Naive thymus-derived CD4-positive, alpha-beta T cell (primary cell): ENCODE measurements around the gene ZNF787. TPM values are rescaled to one million over a fixed set of nuclear protein-coding genes. Genes with fewer than 3 reads are reported as not detected.

Experiments
- ATAC-seq: fragments of 150-1000 bp; cut with Tn5 transposase; 2 replicates; pipeline ENCODE4 v1.10.0; 2021; ENCODE audit warnings: mild to moderate bottlenecking, moderate library complexity
- CTCF ChIA-PET: fragments of 350-600 bp; sonication (Branson Sonifier 250); formaldehyde crosslinking; loops from one replicate; lab custom pipeline; 2021; ENCODE audit warnings: antibody characterized with exemption; lab: Charles Lee
- POLR2A ChIA-PET: fragments of 350-600 bp; sonication (Branson Sonifier 250); formaldehyde crosslinking; loops from one replicate; lab custom pipeline; 2021; ENCODE audit warnings: antibody characterized with exemption, inconsistent platforms; lab: Charles Lee
- DNase-seq, 9 donors: peaks; one replicate each; pipeline versions ENCODE4 v3.0.0 to v3.0.0-alpha.2; 2020 to 2022; ENCODE audit warnings: mixed read lengths in 1 of 9
- H3K27ac ChIP-seq: one replicate; pipeline ENCODE4 v1.7.0; 2013; ENCODE audit warnings: mild to moderate bottlenecking, low read depth, low read length, moderate library complexity
- H3K27me3 ChIP-seq, 2 donors: one replicate each; pipeline ENCODE4 v1.7.0; 2013; ENCODE audit warnings: low read length in 2 of 2, mild to moderate bottlenecking in 2 of 2, moderate library complexity in 2 of 2; ENCODE audit not compliant: control insufficient read depth in 2 of 2, insufficient read depth in 2 of 2
- H3K36me3 ChIP-seq, 3 experiments: 1 replicate in 2 of 3; 2 replicates in 1 of 3; pipeline ENCODE4 v1.7.0; 2013; ENCODE audit warnings: low read length in 3 of 3, mild to moderate bottlenecking in 3 of 3, moderate library complexity in 1 of 3; ENCODE audit not compliant: insufficient read depth in 3 of 3, control insufficient read depth in 2 of 3
- H3K4me1 ChIP-seq, 2 donors: one replicate each; pipeline ENCODE4 v1.7.0; 2013; ENCODE audit warnings: low read length in 2 of 2, mild to moderate bottlenecking in 2 of 2, moderate library complexity in 1 of 2; ENCODE audit not compliant: control insufficient read depth in 2 of 2, insufficient read depth in 2 of 2
- H3K4me3 ChIP-seq: 2 replicates; pipeline ENCODE4 v1.7.0; 2013; ENCODE audit warnings: mild to moderate bottlenecking, low read length
- H3K9me3 ChIP-seq, 3 experiments: 1 replicate in 2 of 3; 2 replicates in 1 of 3; pipeline ENCODE4 v1.7.0; 2013; ENCODE audit warnings: low read length in 3 of 3; ENCODE audit not compliant: control insufficient read depth in 2 of 3
- H3K27ac Mint-ChIP-seq, 9 donors: one replicate each; pipeline ENCODE4 v1.8.0; 2020 to 2022; ENCODE audit warnings: mixed read lengths in 9 of 9, mild to moderate bottlenecking in 8 of 9, moderate library complexity in 5 of 9, inconsistent platforms in 2 of 9
- H3K27me3 Mint-ChIP-seq, 5 donors: one replicate each; pipeline ENCODE4 v1.8.0; 2021 to 2022; ENCODE audit warnings: mixed read lengths in 5 of 5, mild to moderate bottlenecking in 1 of 5
- H3K36me3 Mint-ChIP-seq, 5 donors: one replicate each; pipeline ENCODE4 v1.8.0; 2020 to 2022; ENCODE audit warnings: mixed read lengths in 5 of 5, mild to moderate bottlenecking in 3 of 5, inconsistent platforms in 1 of 5
- H3K4me1 Mint-ChIP-seq, 7 donors: one replicate each; pipeline ENCODE4 v1.8.0; 2020 to 2022; ENCODE audit warnings: mixed read lengths in 7 of 7, mild to moderate bottlenecking in 3 of 7, inconsistent platforms in 1 of 7
- H3K4me3 Mint-ChIP-seq, 10 donors: one replicate each; pipeline ENCODE4 v1.8.0; 2020 to 2022; ENCODE audit warnings: mild to moderate bottlenecking in 10 of 10, mixed read lengths in 10 of 10, moderate library complexity in 6 of 10, inconsistent platforms in 2 of 10
- H3K9me3 Mint-ChIP-seq, 11 donors: one replicate each; pipeline ENCODE4 v1.8.0; 2020 to 2022; ENCODE audit warnings: mixed read lengths in 11 of 11, mild to moderate bottlenecking in 4 of 11, inconsistent platforms in 1 of 11, moderate library complexity in 1 of 11
- intact Hi-C, 2 donors: fragments of 100-400 bp; cut with micrococcal nuclease; formaldehyde crosslinking; loops; one replicate each; pipeline ENCODE4 v1.15.1; 2023
- polyA plus RNA-seq, 2 donors: library from polyadenylated mRNA; unstranded; fragments of 300-500 nt; fragmentation: Illumina TruSeq; gene quantifications; one replicate each; pipeline ENCODE4 v1.2.3, GENCODE V29; 2021
- total RNA-seq, 6 experiments: library from RNA in 5 of 6; stranded (reverse) in 5 of 6; gene quantifications; 1 replicate in 5 of 6; 2 replicates in 1 of 6; pipeline ENCODE4 v1.2.3 and lab custom pipeline; 2021 to 2026

ZNF787 gene
- total and polyA plus RNA-seq, 7 experiments from 2014 or later = 1.5 to 41.2 (median 32.2) TPM

GRCh38 chr19:56141417-56141993, 20.4 kb upstream of the ZNF787 start:
- Histone ChIP-seq H3K4me1 (peaks cover 4 to 22% of the 10 kb centered on the region in 2 donors), H3K27ac (peak overlapping the region; percentile 85), H3K4me3 (peak overlapping the region; percentile 60), H3K9me3 (no peaks in the 10 kb centered on the region), H3K27me3 (no peaks in the 10 kb centered on the region), H3K36me3 (peaks cover 0 to 4% (median 0%) of the 10 kb centered on the region in 3 experiments)
- DNase-seq = peak; percentile 29 to 72 (median 54)
- peaks cover 0 to 3% (median 0%) of the 10 kb centered on the region in 5 donors for H3K36me3 Mint-ChIP-seq
- H3K27ac Mint-ChIP-seq = peak overlapping the region; percentile 84 to 98 (median 91)
- intact Hi-C loops = loop anchor here (1.0 to 10.0 kb wide), 16 partner anchors 20 to 1679 kb away; partner anchors contain the start of genes FIZ1 (in 2 of the 2), PPP6R1 (in 2 of the 2), EPN1 (in 1 of the 2) and LENG9 (in 1 of the 2)
- ChIA-PET CTCF (interaction anchor here (0.6 to 1.2 kb wide), 2 partner anchors 20 to 35 kb away, joined by 3 read pairs; no protein-coding TSS in a partner anchor), POLR2A (interaction anchor here (0.5 to 4.0 kb wide), 5 partner anchors 13 to 175 kb away, joined by 3 to 40 read pairs (median 4); partner anchors contain the start of gene ZNF787)
- H3K4me1 Mint-ChIP-seq = peaks cover 27 to 49% (median 43%) of the 10 kb centered on the region in 7 donors
- no peaks in the 10 kb centered on the region for H3K9me3 Mint-ChIP-seq
- H3K27me3 Mint-ChIP-seq = peaks cover 0 to 4% (median 0%) of the 10 kb centered on the region in 5 donors
- peak overlapping the region; percentile 88 to 97 (median 92) for H3K4me3 Mint-ChIP-seq
- ATAC-seq = no peak

GRCh38 chr19:56140583-56141416, 19.7 kb upstream of the ZNF787 start, which contains the start of gene ZNF444:
ZNF444 (plus strand) TSS chr19:56141287; CDS start chr19:56146912, 5,625 bp downstream.
- intact Hi-C loops = loop anchor here (1.0 to 10.0 kb wide), 18 partner anchors 19 to 1981 kb away; partner anchors contain the start of genes FIZ1 (in 2 of the 2), PPP6R1 (in 2 of the 2), ZNF582 (in 2 of the 2) and ZNF787 (in 2 of the 2)
- Histone ChIP-seq H3K4me3 (peak within 1 kb of the TSS; percentile 60), H3K4me1 (peaks cover 4 to 22% of the 10 kb centered on the region in 2 donors), H3K27ac (peak within 1 kb of the TSS; percentile 85), H3K36me3 (no peaks in the 10 kb centered on the region), H3K9me3 (no peaks in the 10 kb centered on the region), H3K27me3 (no peaks in the 10 kb centered on the region)
- peak; percentile 91 for ATAC-seq
- H3K4me1 Mint-ChIP-seq = peaks cover 27 to 49% (median 43%) of the 10 kb centered on the region in 7 donors
- H3K27me3 Mint-ChIP-seq = peaks cover 0 to 4% (median 0%) of the 10 kb centered on the region in 5 donors
- CTCF ChIA-PET = interaction anchor here (0.6 to 1.2 kb wide), 2 partner anchors 19 to 75 kb away, joined by 3 to 4 read pairs; no protein-coding TSS in a partner anchor
- POLR2A ChIA-PET = interaction anchor here (0.5 to 4.0 kb wide), 5 partner anchors 12 to 175 kb away, joined by 3 to 40 read pairs (median 4); partner anchors contain the start of gene ZNF787
- H3K4me3 Mint-ChIP-seq = peak within 1 kb of the TSS; percentile 88 to 97 (median 92)
- H3K27ac Mint-ChIP-seq = peak within 1 kb of the TSS; percentile 84 to 98 (median 91)
- H3K36me3 Mint-ChIP-seq = peaks cover 0 to 3% (median 0%) of the 10 kb centered on the region in 5 donors
- peak; percentile 93 to 100 (median 100) for DNase-seq
- H3K9me3 Mint-ChIP-seq = no peaks in the 10 kb centered on the region

GRCh38 chr19:56139847-56140582, 18.9 kb upstream of the ZNF787 start:
- ChIA-PET CTCF (no interaction called here), POLR2A (interaction anchor here (1.0 to 4.0 kb wide), 3 partner anchors 11 to 18 kb away, joined by 4 to 40 read pairs (median 8); partner anchors contain the start of gene ZNF787)
- intact Hi-C loops = loop anchor here (1.0 to 10.0 kb wide), 15 partner anchors 19 to 1981 kb away; partner anchors contain the start of genes PPP6R1 (in 2 of the 2), ZNF582 (in 2 of the 2), LENG1 (in 1 of the 2) and LENG9 (in 1 of the 2)
- H3K4me3 Mint-ChIP-seq = peak overlapping the region; percentile 88 to 97 (median 92)
- H3K27ac Mint-ChIP-seq = peak overlapping the region; percentile 84 to 98 (median 91)
- Histone ChIP-seq H3K4me1 (peaks cover 4 to 22% of the 10 kb centered on the region in 2 donors), H3K4me3 (peak overlapping the region; percentile 59), H3K27ac (peak overlapping the region; percentile 85), H3K27me3 (no peaks in the 10 kb centered on the region), H3K9me3 (no peaks in the 10 kb centered on the region), H3K36me3 (no peaks in the 10 kb centered on the region)
- H3K36me3 Mint-ChIP-seq = peaks cover 0 to 3% (median 0%) of the 10 kb centered on the region in 5 donors
- peaks cover 0 to 4% (median 0%) of the 10 kb centered on the region in 5 donors for H3K27me3 Mint-ChIP-seq
- no peaks in the 10 kb centered on the region for H3K9me3 Mint-ChIP-seq
- peaks cover 27 to 49% (median 43%) of the 10 kb centered on the region in 7 donors for H3K4me1 Mint-ChIP-seq
- DNase-seq (peak in 3 of 9 donors; percentile 13 to 34 (median 17)), ATAC-seq (no peak)

- ChIA-PET CTCF (interaction anchor here (0.7 kb wide), 1 partner anchor 27 kb away, joined by 3 read pairs; no protein-coding TSS in a partner anchor), POLR2A (interaction anchor here (0.8 kb wide), 1 partner anchor 13 kb away, joined by 3 read pairs; no protein-coding TSS in a partner anchor)
- Mint-ChIP-seq H3K36me3 (no peaks in the 10 kb centered on the region), H3K27me3 (peaks cover 0 to 4% (median 0%) of the 10 kb centered on the region in 5 donors), H3K27ac (peak overlapping the region in 2 of 9 donors; percentile 28 to 32), H3K4me3 (no peak overlapping the region), H3K4me1 (peaks cover 19 to 32% (median 30%) of the 10 kb centered on the region in 7 donors), H3K9me3 (no peaks in the 10 kb centered on the region)
- Histone ChIP-seq H3K27me3 (no peaks in the 10 kb centered on the region), H3K4me1 (peaks cover 4 to 22% of the 10 kb centered on the region in 2 donors), H3K4me3 (no peak overlapping the region), H3K36me3 (no peaks in the 10 kb centered on the region), H3K27ac (no peak overlapping the region), H3K9me3 (no peaks in the 10 kb centered on the region)
- no peak for ATAC-seq
- DNase-seq = no peak
- intact Hi-C loops = no loop called here
These were observed 17.0 kb upstream of the ZNF787 start for GRCh38 chr19:56138069-56138468.

GRCh38 chr19:56137405-56137804, 16.3 kb upstream of the ZNF787 start:
- intact Hi-C loops = no loop called here
- Mint-ChIP-seq H3K36me3 (no peaks in the 10 kb centered on the region), H3K27me3 (peaks cover 0 to 4% (median 0%) of the 10 kb centered on the region in 5 donors), H3K4me1 (peaks cover 16 to 25% (median 24%) of the 10 kb centered on the region in 7 donors), H3K27ac (no peak overlapping the region), H3K4me3 (no peak overlapping the region), H3K9me3 (no peaks in the 10 kb centered on the region)
- Histone ChIP-seq H3K4me3 (no peak overlapping the region), H3K27me3 (no peaks in the 10 kb centered on the region), H3K4me1 (peaks cover 4 to 16% of the 10 kb centered on the region in 2 donors), H3K27ac (no peak overlapping the region), H3K9me3 (no peaks in the 10 kb centered on the region), H3K36me3 (no peaks in the 10 kb centered on the region)
- DNase-seq (no peak), ATAC-seq (no peak)
- POLR2A ChIA-PET = interaction anchor here (0.7 kb wide), 1 partner anchor 12 kb away, joined by 3 read pairs; no protein-coding TSS in a partner anchor
- CTCF ChIA-PET = interaction anchor here (0.7 kb wide), 1 partner anchor 26 kb away, joined by 3 read pairs; no protein-coding TSS in a partner anchor
